ENCODE results near the gene STUB1. TPM values are rescaled to one million over a fixed set of nuclear protein-coding genes. Genes with fewer than 3 reads are reported as not detected.

The STUB1 gene
- total and polyA plus RNA-seq, 2 donors (not counting 3 experiments of a cell fraction or from before 2014, with no cell fraction given), result 107 to 147 TPM

DNA sequence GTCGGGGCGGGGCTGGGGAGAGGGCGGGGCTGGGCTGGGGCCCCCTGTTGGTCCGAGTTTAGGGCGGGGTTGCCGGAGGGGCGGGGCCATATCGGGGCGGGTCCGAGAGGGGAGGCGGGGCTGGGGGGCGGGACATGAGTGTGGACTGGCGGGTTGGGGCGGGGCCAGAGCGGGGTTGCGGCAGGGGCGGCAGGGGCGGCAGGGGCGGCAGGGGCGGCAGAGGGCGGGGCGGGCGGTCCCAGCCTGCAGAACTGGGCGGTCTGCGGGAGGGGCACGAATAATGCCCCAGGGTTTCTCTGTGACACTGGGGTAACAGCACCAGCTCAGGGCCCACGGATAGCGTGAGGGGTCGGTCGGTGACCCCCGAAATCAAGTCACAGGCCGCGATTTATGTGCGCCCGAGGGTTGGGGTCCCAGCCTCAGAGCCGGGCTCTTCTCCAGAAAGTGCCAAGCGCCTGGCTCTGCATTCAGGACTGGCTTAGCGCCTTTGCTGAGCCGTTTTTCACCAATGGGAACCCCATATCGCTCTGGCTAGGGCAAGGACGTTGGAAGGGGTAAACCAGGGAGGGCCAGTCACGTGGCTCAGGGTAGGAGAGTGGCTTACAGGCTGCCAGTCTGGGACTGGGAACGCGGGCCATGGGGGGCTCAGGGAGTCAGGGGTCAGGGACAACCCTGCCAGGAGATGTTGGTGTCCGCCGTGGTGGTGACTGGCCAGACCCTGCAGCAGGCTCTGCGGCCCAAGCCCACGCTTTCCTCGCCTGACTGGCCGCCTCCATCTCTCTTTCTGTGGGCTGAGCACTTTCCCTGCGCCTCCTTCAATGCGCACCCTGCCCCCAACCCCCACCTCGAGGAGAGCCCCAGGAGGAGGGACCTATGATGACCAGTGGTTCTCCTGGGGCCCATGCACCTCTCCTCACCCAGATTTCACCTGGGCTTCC is 42.9 kb upstream of the STUB1 start:
- no TSS peak for BruUV-seq (replicated peaks)
- Histone ChIP-seq H3K4me3 (replicated peaks in 1 of 3; ENCODE audit: insufficient read depth in 1 of 3, low read depth in 1 of 3, low read length in 3 of 3) (peak overlapping the region in 1 of 3 experiments; percentile 82), H3K27ac (ENCODE audit: insufficient read depth, low read depth, low read length) (no peak overlapping the region), H3K4me2 (ENCODE audit: insufficient read depth, low read length) (no peak overlapping the region), H3K79me2 (ENCODE audit: control insufficient read depth, insufficient read depth, low read length) (peaks cover 8% of the 10 kb centered on the region), H3K36me3 (ENCODE audit: control insufficient read depth in 2 of 2, extremely low read depth in 1 of 2, insufficient read depth in 2 of 2, low read length in 2 of 2) (no peaks in the 10 kb centered on the region), H3K27me3 (ENCODE audit: control insufficient read depth in 2 of 2, insufficient read depth in 2 of 2, low read length in 2 of 2) (no peaks in the 10 kb centered on the region), H3K4me1 (ENCODE audit: control insufficient read depth, extremely low read depth, insufficient read depth, low read length) (peaks cover 9% of the 10 kb centered on the region), H2AFZ (ENCODE audit: low read depth, low read length) (peak overlapping the region; percentile 84), H3K9me3 (replicated peaks; ENCODE audit: control insufficient read depth, insufficient read depth, low read length) (no peaks in the 10 kb centered on the region), H3K9ac (replicated peaks; ENCODE audit: extremely low read depth, insufficient read depth, low read length) (peak overlapping the region; percentile 66), H4K20me1 (replicated peaks; ENCODE audit: control insufficient read depth, extremely low read depth, insufficient read depth, low read length) (no peaks in the 10 kb centered on the region), H3K9me1 (replicated peaks; ENCODE audit: control insufficient read depth, extremely low read depth, insufficient read depth, low read length) (no peaks in the 10 kb centered on the region)
- FAIRE-seq (no peak), DNase-seq (ENCODE audit: low read depth, low spot score) (no peak)
- intact Hi-C loops (cut with micrococcal nuclease) (loop anchor here (1.0 kb wide), 2 partner anchors 11 to 23 kb away; no protein-coding TSS in a partner anchor), dilution Hi-C loops (cut with MboI; ENCODE audit: extremely low pct_ligation_motif_present, low sequenced_read_pairs) (no loop called here)
- TF ChIP-seq MAX (IDR thresholded peaks at IDR 0.05; ENCODE audit: insufficient read depth, insufficient read length) (no peak), MYC (IDR thresholded peaks at IDR 0.05; ENCODE audit: low read depth, low read length) (no peak), JUN (IDR thresholded peaks at IDR 0.05; ENCODE audit: borderline replicate concordance, insufficient read depth, insufficient read length, low read depth) (no peak), GATA2 (IDR thresholded peaks at IDR 0.05; ENCODE audit: insufficient read depth, insufficient read length, low read depth, low read length) (no peak), EZH2 (IDR thresholded peaks at IDR 0.05; ENCODE audit: borderline replicate concordance, low read depth, low read length, severe bottlenecking) (no peak), FOS (IDR thresholded peaks at IDR 0.05; ENCODE audit: borderline replicate concordance, insufficient read depth, low read length) (no peak), POLR2A (IDR thresholded peaks at IDR 0.05; ENCODE audit: low read depth, low read length) (no peak)
- TF ChIP-seq, protein P1, sequence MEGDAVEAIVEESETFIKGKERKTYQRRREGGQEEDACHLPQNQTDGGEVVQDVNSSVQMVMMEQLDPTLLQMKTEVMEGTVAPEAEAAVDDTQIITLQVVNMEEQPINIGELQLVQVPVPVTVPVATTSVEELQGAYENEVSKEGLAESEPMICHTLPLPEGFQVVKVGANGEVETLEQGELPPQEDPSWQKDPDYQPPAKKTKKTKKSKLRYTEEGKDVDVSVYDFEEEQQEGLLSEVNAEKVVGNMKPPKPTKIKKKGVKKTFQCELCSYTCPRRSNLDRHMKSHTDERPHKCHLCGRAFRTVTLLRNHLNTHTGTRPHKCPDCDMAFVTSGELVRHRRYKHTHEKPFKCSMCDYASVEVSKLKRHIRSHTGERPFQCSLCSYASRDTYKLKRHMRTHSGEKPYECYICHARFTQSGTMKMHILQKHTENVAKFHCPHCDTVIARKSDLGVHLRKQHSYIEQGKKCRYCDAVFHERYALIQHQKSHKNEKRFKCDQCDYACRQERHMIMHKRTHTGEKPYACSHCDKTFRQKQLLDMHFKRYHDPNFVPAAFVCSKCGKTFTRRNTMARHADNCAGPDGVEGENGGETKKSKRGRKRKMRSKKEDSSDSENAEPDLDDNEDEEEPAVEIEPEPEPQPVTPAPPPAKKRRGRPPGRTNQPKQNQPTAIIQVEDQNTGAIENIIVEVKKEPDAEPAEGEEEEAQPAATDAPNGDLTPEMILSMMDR (IDR thresholded peaks at IDR 0.05; ENCODE audit: extremely low read depth in 1 of 2, insufficient read depth in 1 of 2, low read depth in 1 of 2, low read length in 2 of 2), result no peak
- ChIA-PET CTCF (interaction anchor here (1.2 to 1.7 kb wide), 5 partner anchors 11 to 56 kb away, joined by 3 to 8 read pairs (median 8); partner anchors contain the start of genes RAB40C and RHBDL1), POLR2A (interaction anchor here (1.2 to 1.6 kb wide), 2 partner anchors 10 to 12 kb away, joined by 4 read pairs; partner anchors contain the start of gene WDR90)

All from endothelial cell of umbilical vein (primary cell).